Liver (tissue), 9 donors: ENCODE measurements around the gene XDH. TPM values are rescaled to one million over a fixed set of nuclear protein-coding genes. Genes with fewer than 3 reads are reported as not detected.

ENCODE experiments used
- DNase-seq: peaks from one replicate; pipeline ENCODE4 v3.0.0-alpha.2; 2017; ENCODE audit warnings: low spot score
- H3K27ac ChIP-seq, 2 donors: one replicate each; pipeline ENCODE4 v1.7.0; 2013; ENCODE audit warnings: inconsistent platforms in 2 of 2, low read length in 2 of 2, control low read depth in 1 of 2, low read depth in 1 of 2, mild to moderate bottlenecking in 1 of 2
- H3K27me3 ChIP-seq, 4 donors: one replicate each; pipeline versions ENCODE4 v1.6.1 to v1.7.0; 2013; ENCODE audit warnings: low read length in 3 of 4, inconsistent platforms in 1 of 4, mild to moderate bottlenecking in 1 of 4, moderate library complexity in 1 of 4; ENCODE audit not compliant: control insufficient read depth in 4 of 4, insufficient read depth in 4 of 4
- H3K36me3 ChIP-seq, 4 donors: one replicate each; pipeline versions ENCODE4 v1.6.1 to v1.7.0; 2013; ENCODE audit warnings: low read length in 3 of 4, mild to moderate bottlenecking in 3 of 4, low read depth in 1 of 4, moderate library complexity in 1 of 4; ENCODE audit not compliant: control insufficient read depth in 4 of 4, insufficient read depth in 3 of 4
- H3K4me1 ChIP-seq, 4 donors: one replicate each; pipeline versions ENCODE4 v1.6.1 to v1.7.0; 2013; ENCODE audit warnings: low read length in 3 of 4, mild to moderate bottlenecking in 3 of 4, moderate library complexity in 1 of 4; ENCODE audit not compliant: control insufficient read depth in 4 of 4, insufficient read depth in 4 of 4
- H3K4me3 ChIP-seq, 3 donors: one replicate each; pipeline versions ENCODE4 v1.6.1 to v1.7.0; 2013; ENCODE audit warnings: low read length in 3 of 3, control low read depth in 1 of 3, low read depth in 1 of 3, mild to moderate bottlenecking in 1 of 3
- H3K9ac ChIP-seq, 2 donors: one replicate each; pipeline ENCODE4 v1.7.0; 2013; ENCODE audit warnings: low read length in 2 of 2, mild to moderate bottlenecking in 2 of 2, moderate library complexity in 2 of 2, control low read depth in 1 of 2, low read depth in 1 of 2
- H3K9me3 ChIP-seq, 4 donors: one replicate each; pipeline versions ENCODE4 v1.6.1 to v1.7.0; 2013; ENCODE audit warnings: low read length in 3 of 4; ENCODE audit not compliant: control insufficient read depth in 4 of 4
- EGR1 ChIP-seq, 2 donors: IDR thresholded peaks; 2 replicates each; pipeline ENCODE4 v1.6.1; 2016 to 2018; ENCODE audit warnings: antibody characterized with exemption in 2 of 2, low read depth in 2 of 2
- FOXA1 ChIP-seq: IDR thresholded peaks from 2 replicates; pipeline ENCODE4 v1.6.1; 2016; ENCODE audit warnings: antibody characterized with exemption
- FOXA2 ChIP-seq: IDR thresholded peaks from 2 replicates; pipeline ENCODE4 v1.6.1; 2016; ENCODE audit warnings: antibody characterized with exemption
- GABPA ChIP-seq, 2 donors: IDR thresholded peaks in 1 of 2; conservative IDR thresholded peaks in 1 of 2; 2 replicates each; pipeline ENCODE4 v1.6.1; 2016; ENCODE audit warnings: antibody characterized with exemption in 2 of 2, mild to moderate bottlenecking in 1 of 2, moderate library complexity in 1 of 2
- HNF4A ChIP-seq, 2 donors: conservative IDR thresholded peaks; 2 replicates each; pipeline ENCODE4 v1.6.1; 2016; ENCODE audit warnings: antibody characterized with exemption in 2 of 2, mild to moderate bottlenecking in 2 of 2
- HNF4G ChIP-seq: IDR thresholded peaks from 2 replicates; pipeline ENCODE4 v1.6.1; 2016; ENCODE audit warnings: antibody characterized with exemption
- JUND ChIP-seq, 2 donors: IDR thresholded peaks; 2 replicates each; pipeline ENCODE4 v1.6.1; 2016; ENCODE audit warnings: antibody characterized with exemption in 2 of 2
- MAX ChIP-seq: IDR thresholded peaks from 2 replicates; pipeline ENCODE4 v1.6.1; 2016; ENCODE audit warnings: antibody characterized with exemption
- NR2F2 ChIP-seq: IDR thresholded peaks from 2 replicates; pipeline ENCODE4 v1.6.1; 2016; ENCODE audit warnings: antibody characterized with exemption
- RAD21 ChIP-seq, 2 donors: IDR thresholded peaks; 2 replicates each; pipeline ENCODE4 v1.6.1; 2016; ENCODE audit warnings: antibody characterized with exemption in 2 of 2, mild to moderate bottlenecking in 2 of 2
- REST ChIP-seq: IDR thresholded peaks from 2 replicates; pipeline ENCODE4 v1.6.1; 2016; ENCODE audit warnings: antibody characterized with exemption, mild to moderate bottlenecking
- RXRA ChIP-seq, 2 donors: IDR thresholded peaks; 2 replicates each; pipeline ENCODE4 v1.6.1; 2017 to 2018; ENCODE audit warnings: antibody characterized with exemption in 2 of 2, mild to moderate bottlenecking in 1 of 2
- SP1 ChIP-seq: IDR thresholded peaks from 2 replicates; pipeline ENCODE4 v1.6.1; 2018; ENCODE audit warnings: antibody characterized with exemption, mild to moderate bottlenecking
- TAF1 ChIP-seq: conservative IDR thresholded peaks from 2 replicates; pipeline ENCODE4 v1.6.1; 2016; ENCODE audit warnings: antibody characterized with exemption, mild to moderate bottlenecking
- YY1 ChIP-seq: IDR thresholded peaks from 2 replicates; pipeline ENCODE4 v1.6.1; 2016; ENCODE audit warnings: antibody characterized with exemption, mild to moderate bottlenecking
- ZBTB33 ChIP-seq: IDR thresholded peaks from 2 replicates; pipeline ENCODE4 v1.6.1; 2016; ENCODE audit warnings: antibody characterized with exemption
- WGBS: extraction: QIAGEN DNeasy Blood & Tissue Kit; methylation state at CpG from one replicate; pipeline ENCODE4 v1.1.7; 2013; 5-methylcytosine and 5-hydroxymethylcytosine counted together
- polyA plus RNA-seq, 2 donors: library from polyadenylated mRNA; stranded (reverse) in 1 of 2; unstranded in 1 of 2; fragments of 200-250 nt in 1 of 2; fragments of >200 nt in 1 of 2; fragmentation: Nextera tagmentation in 1 of 2; extraction: Ambion mirVana in 1 of 2; gene quantifications; one replicate each; pipeline versions ENCODE4 v1.2.1 to v1.2.3, GENCODE V29; 2013 to 2015
- total RNA-seq, 2 donors: library from RNA; depleted of rRNA; stranded (reverse); fragments of >200 nt; gene quantifications; one replicate each; pipeline ENCODE4 v1.2.3, GENCODE V29; 2014
- TF ChIP-seq, protein P1 (sequence below): fragments of 150-350 bp; IDR thresholded peaks from 2 replicates; pipeline ENCODE4 v1.5.1; 2017; ENCODE audit warnings: improper control_type of control experiment, low read depth, low read length; ENCODE audit not compliant: missing input control
- TF ChIP-seq, protein P2 (sequence below): IDR thresholded peaks from 2 replicates; pipeline ENCODE4 v1.6.1; 2016; ENCODE audit warnings: antibody characterized with exemption
- donor health status: healthy.
- donor health status: healthy.
- donor health status: healthy.
- donor health status: healthy.
- donor health status: healthy.

Gene XDH
- total and polyA plus RNA-seq, 4 donors = 6.8 to 76.6 (median 12.0) TPM

GRCh38 chr2:31337197-31337596 is 77.3 kb downstream of the XDH start:
- H3K36me3 ChIP-seq = peaks cover 0 to 51% (median 33%) of the 10 kb centered on the region in 4 donors
- H3K9me3 ChIP-seq = no peaks in the 10 kb centered on the region
- H3K4me1 ChIP-seq = peaks cover 0 to 8% (median 1%) of the 10 kb centered on the region in 4 donors
- H3K9ac ChIP-seq = no peak overlapping the region
- DNase-seq = no peak
- no peak for TF ChIP-seq ZBTB33
- TF ChIP-seq HNF4A (conservative IDR thresholded peaks at IDR 0.05) = no peak
- TF ChIP-seq EGR1 (IDR thresholded peaks at IDR 0.05; ENCODE audit: low read depth in 2 of 2) = no peak
- TF ChIP-seq HNF4G = no peak
- TF ChIP-seq, protein P1, sequence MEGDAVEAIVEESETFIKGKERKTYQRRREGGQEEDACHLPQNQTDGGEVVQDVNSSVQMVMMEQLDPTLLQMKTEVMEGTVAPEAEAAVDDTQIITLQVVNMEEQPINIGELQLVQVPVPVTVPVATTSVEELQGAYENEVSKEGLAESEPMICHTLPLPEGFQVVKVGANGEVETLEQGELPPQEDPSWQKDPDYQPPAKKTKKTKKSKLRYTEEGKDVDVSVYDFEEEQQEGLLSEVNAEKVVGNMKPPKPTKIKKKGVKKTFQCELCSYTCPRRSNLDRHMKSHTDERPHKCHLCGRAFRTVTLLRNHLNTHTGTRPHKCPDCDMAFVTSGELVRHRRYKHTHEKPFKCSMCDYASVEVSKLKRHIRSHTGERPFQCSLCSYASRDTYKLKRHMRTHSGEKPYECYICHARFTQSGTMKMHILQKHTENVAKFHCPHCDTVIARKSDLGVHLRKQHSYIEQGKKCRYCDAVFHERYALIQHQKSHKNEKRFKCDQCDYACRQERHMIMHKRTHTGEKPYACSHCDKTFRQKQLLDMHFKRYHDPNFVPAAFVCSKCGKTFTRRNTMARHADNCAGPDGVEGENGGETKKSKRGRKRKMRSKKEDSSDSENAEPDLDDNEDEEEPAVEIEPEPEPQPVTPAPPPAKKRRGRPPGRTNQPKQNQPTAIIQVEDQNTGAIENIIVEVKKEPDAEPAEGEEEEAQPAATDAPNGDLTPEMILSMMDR = no peak
- TF ChIP-seq YY1 = no peak
- no peak for TF ChIP-seq FOXA2
- no peak for TF ChIP-seq REST
- no peak for TF ChIP-seq FOXA1
- no peak for TF ChIP-seq TAF1
- no peak for TF ChIP-seq JUND (IDR thresholded peaks at IDR 0.05)
- TF ChIP-seq RAD21 (IDR thresholded peaks at IDR 0.05) = no peak
- no peak for TF ChIP-seq NR2F2
- TF ChIP-seq RXRA (IDR thresholded peaks at IDR 0.05) = no peak
- no peak for TF ChIP-seq MAX
- TF ChIP-seq, protein P2, sequence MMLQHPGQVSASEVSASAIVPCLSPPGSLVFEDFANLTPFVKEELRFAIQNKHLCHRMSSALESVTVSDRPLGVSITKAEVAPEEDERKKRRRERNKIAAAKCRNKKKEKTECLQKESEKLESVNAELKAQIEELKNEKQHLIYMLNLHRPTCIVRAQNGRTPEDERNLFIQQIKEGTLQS = no peak
- no peak for TF ChIP-seq SP1
- TF ChIP-seq GABPA (IDR thresholded peaks at IDR 0.05 in 1 of 2, conservative IDR thresholded peaks at IDR 0.05 in 1 of 2) = no peak
- H3K27me3 ChIP-seq = no peaks in the 10 kb centered on the region
- H3K4me3 ChIP-seq = no peak overlapping the region
- 88% methylated on average over 3 of the region's 3 CpGs for WGBS
- H3K27ac ChIP-seq = no peak overlapping the region
